Activated naive CD4-positive, alpha-beta T cell treated with anti-CD3 and anti-CD28 coated beads, Interleukin-2, amount 10 ng/mL, durations not matched to agents 7 days and 5 days (primary cell): ENCODE data around the gene IGSF6.
"Not testable (repeated sequence)": the region's sequence is repeated elsewhere in the genome, so short reads cannot be mapped to it uniquely, and the experiment has no call there.

Experiments
- CTCF ChIA-PET: fragments of 350-600 bp; sonication (Branson Sonifier 250); formaldehyde crosslinking; loops from one replicate; lab custom pipeline; 2021; ENCODE audit warnings: antibody characterized with exemption; lab: Charles Lee
- DNase-seq: peaks from one replicate; pipeline ENCODE4 v3.0.0-alpha.2; 2020
- H3K27ac Mint-ChIP-seq: one replicate; pipeline ENCODE4 v1.8.0; 2021; ENCODE audit warnings: mild to moderate bottlenecking, moderate library complexity, mixed read lengths
- H3K27me3 Mint-ChIP-seq: one replicate; pipeline ENCODE4 v1.8.0; 2021; ENCODE audit warnings: mild to moderate bottlenecking, mixed read lengths
- H3K36me3 Mint-ChIP-seq: one replicate; pipeline ENCODE4 v1.8.0; 2021; ENCODE audit warnings: mixed read lengths
- H3K4me1 Mint-ChIP-seq: one replicate; pipeline ENCODE4 v1.8.0; 2021; ENCODE audit warnings: mixed read lengths
- H3K4me3 Mint-ChIP-seq: one replicate; pipeline ENCODE4 v1.8.0; 2021; ENCODE audit warnings: mild to moderate bottlenecking, moderate library complexity, mixed read lengths
- H3K9me3 Mint-ChIP-seq: one replicate; pipeline ENCODE4 v1.8.0; 2021; ENCODE audit warnings: mixed read lengths

Gene IGSF6

DNA sequence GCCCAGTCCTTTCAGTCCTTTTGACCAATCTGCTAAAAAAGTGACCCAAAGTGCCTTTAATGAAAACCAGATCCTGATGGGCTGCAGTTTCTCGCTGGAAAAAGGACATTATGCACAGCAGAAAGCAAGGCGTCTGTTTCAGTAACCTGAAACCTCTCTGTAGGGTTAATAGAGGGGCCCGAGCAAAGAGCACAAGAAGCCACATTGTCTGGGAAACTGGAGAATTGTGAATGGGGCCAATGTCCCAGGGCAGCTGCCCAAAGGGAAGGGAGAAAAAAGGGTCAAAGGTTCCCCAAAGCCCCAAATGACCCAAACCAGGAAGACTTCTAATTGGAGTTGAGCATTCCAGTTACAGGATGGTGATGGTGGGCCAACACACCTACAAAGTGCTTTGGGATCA lies 14.4 kb upstream of the IGSF6 start:
- H3K36me3 Mint-ChIP-seq, result no peaks in the 10 kb centered on the region
- no peak overlapping the region for H3K4me3 Mint-ChIP-seq
- H3K4me1 Mint-ChIP-seq, result peaks cover 8% of the 10 kb centered on the region
- DNase-seq, result no peak
- no peak overlapping the region for H3K27ac Mint-ChIP-seq
- CTCF ChIA-PET, result interaction anchor here (0.6 to 1.9 kb wide), 3 partner anchors 9 to 731 kb away, joined by 3 to 6 read pairs (median 3); no protein-coding TSS in a partner anchor
- H3K9me3 Mint-ChIP-seq, result no peaks in the 10 kb centered on the region
- H3K27me3 Mint-ChIP-seq, result peaks cover 47% of the 10 kb centered on the region

DNA sequence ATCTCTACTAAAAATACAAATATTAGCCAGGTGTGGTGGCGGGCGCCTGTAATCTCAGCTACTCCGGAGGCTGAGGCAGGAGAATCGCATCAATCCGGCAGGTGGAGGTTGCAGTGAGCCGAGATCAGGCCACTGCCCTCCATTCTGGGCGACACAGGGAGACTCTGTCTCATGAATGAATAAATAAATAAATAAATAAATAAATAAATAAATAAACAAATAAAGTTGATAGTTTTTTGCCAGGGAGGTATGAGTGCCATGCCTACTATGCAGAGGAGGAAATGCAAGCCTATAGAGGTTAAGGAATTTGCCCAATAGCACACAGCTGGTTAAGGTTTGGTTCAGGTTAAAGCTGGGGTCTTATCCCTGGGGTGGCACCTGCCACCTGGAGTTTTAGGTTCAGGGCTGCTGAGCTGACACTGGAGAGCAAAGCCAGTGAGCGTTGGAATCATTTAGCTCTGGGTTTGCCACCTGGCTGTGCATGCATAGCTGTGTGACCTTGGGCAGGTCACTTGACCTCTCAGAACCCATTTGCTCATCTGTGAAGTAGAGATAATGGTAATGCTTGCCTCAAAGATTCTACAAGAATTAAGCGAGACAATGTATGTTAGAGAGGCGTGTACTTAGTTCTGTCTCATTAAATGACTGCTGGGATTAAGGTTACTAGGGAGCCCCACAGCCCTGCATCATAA lies 12.5 kb upstream of the IGSF6 start:
- Mint-ChIP-seq H3K27me3 (peaks cover 43% of the 10 kb centered on the region), H3K36me3 (no peaks in the 10 kb centered on the region), H3K9me3 (no peaks in the 10 kb centered on the region), H3K4me1 (peaks cover 19% of the 10 kb centered on the region), H3K27ac (no peak overlapping the region), H3K4me3 (no peak overlapping the region)
- CTCF ChIA-PET, result interaction anchor here (1.3 to 1.9 kb wide), 2 partner anchors 8 to 19 kb away, joined by 5 to 6 read pairs; no protein-coding TSS in a partner anchor
- DNase-seq, result no peak

- Mint-ChIP-seq H3K27ac (no peak within 1 kb of the TSS), H3K4me3 (peak within 1 kb of the TSS; percentile 39), H3K27me3 (peaks cover 43% of the 10 kb centered on the region), H3K9me3 (no peaks in the 10 kb centered on the region), H3K36me3 (no peaks in the 10 kb centered on the region), H3K4me1 (peaks cover 22% of the 10 kb centered on the region)
- DNase-seq, result peak; percentile 47
- CTCF ChIA-PET, result no interaction called here
These were observed 11.7 kb upstream of the IGSF6 start, which contains the start of gene OTOA for GRCh38 chr16:21663889-21664647. Gene OTOA, plus strand, starts transcription at chr16:21663968. Its CDS starts 14,547 bp downstream, at chr16:21678515.

- DNase-seq, result no peak
- Mint-ChIP-seq H3K9me3 (no peaks in the 10 kb centered on the region), H3K27ac (no peak overlapping the region), H3K4me3 (no peak overlapping the region), H3K4me1 (peaks cover 47% of the 10 kb centered on the region), H3K27me3 (peaks cover 17% of the 10 kb centered on the region), H3K36me3 (peaks cover 13% of the 10 kb centered on the region)
- CTCF ChIA-PET, result interaction anchor here (0.5 to 1.3 kb wide), 3 partner anchors 9 to 50 kb away, joined by 3 to 4 read pairs (median 4); no protein-coding TSS in a partner anchor
These were observed 6.7 kb upstream of the IGSF6 start for GRCh38 chr16:21659124-21659523.

DNA sequence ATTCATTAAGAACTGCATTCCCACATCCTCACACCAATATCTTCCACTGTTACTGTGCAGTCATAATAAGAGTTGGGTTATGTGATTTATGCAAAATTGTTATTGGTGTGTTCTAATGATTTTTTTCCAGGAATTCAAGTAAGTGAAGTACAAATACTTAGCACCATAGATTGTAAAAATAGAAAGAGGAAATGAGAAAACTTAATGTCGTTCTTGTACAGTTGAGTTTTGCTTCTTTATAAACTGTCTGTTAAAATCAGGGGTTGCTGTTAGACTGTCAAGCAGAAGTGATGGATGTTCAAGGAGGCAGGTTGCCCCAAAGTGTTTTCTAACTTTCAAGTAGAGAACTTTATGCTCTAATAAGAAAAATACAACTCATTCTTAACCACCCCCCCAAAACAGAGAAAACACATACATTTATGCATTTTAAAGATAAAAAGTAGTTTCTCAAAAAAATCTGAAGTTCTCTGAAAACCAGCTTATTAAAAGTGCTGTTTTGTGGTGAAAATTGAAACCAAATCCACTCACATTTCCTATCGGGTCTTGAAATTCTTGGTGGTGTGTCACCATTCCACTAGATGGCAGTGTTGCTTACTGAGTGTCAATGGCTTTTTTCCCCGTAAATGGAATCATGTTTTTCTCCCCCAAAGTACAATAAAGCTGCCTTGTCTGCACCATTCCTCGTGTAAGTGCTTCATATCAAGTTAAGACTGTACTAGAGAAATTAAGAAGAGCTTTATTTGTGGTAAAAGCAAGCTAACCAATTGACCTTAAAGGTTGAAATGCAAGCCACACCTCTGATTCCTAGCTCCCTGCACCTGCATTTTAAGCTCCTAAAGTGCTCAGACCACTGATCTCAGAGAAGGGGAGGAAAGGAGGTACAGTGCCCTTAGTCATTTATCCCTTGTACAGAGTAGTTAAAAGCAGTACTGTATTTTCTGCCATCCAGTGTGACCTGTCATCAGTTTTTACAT lies 4.7 kb upstream of the IGSF6 start:
- peak; percentile 56 for DNase-seq
- Mint-ChIP-seq H3K9me3 (no peaks in the 10 kb centered on the region), H3K27ac (peak overlapping the region; percentile 7), H3K4me3 (no peak overlapping the region), H3K27me3 (no peaks in the 10 kb centered on the region), H3K36me3 (peaks cover 18% of the 10 kb centered on the region), H3K4me1 (peaks cover 50% of the 10 kb centered on the region)
- CTCF ChIA-PET, result interaction anchor here (0.6 to 2.7 kb wide), 30 partner anchors 9 to 531 kb away, joined by 3 to 59 read pairs (median 5); no protein-coding TSS in a partner anchor

DNA sequence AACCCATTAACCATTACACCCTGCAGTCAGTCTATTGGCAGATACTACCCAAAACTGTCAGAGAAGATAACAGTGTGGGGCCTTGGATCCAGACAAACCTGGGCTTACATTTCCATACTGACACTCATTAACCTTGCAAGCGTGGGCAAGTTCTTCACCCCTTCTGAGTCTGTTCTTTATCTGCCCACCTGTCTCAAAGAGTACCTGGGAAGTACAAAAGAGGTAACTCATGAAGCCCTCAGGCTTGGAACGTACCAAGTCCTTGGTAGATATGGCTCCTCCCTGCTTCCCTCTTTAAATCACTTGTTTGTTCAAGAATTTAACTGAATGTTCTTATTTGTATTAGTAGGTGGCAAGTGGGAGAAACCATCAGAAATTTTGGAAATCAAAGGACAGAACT lies 2.5 kb upstream of the IGSF6 start:
- no peak for DNase-seq
- Mint-ChIP-seq H3K27me3 (no peaks in the 10 kb centered on the region), H3K4me3 (no peak overlapping the region), H3K4me1 (peaks cover 44% of the 10 kb centered on the region), H3K9me3 (no peaks in the 10 kb centered on the region), H3K27ac (no peak overlapping the region), H3K36me3 (peaks cover 18% of the 10 kb centered on the region)
- CTCF ChIA-PET, result no interaction called here

- no peaks in the 10 kb centered on the region for H3K9me3 Mint-ChIP-seq
- H3K36me3 Mint-ChIP-seq, result peaks cover 18% of the 10 kb centered on the region
- H3K4me1 Mint-ChIP-seq, result peaks cover 43% of the 10 kb centered on the region
- DNase-seq, result no peak
- no peaks in the 10 kb centered on the region for H3K27me3 Mint-ChIP-seq
- no peak overlapping the region for H3K4me3 Mint-ChIP-seq
- H3K27ac Mint-ChIP-seq, result no peak overlapping the region
- CTCF ChIA-PET, result no interaction called here
These were observed 2.1 kb upstream of the IGSF6 start for GRCh38 chr16:21654466-21654865.

GRCh38 chr16:21653571-21653970 lies 1.2 kb upstream of the IGSF6 start:
- Mint-ChIP-seq H3K4me1 (peaks cover 45% of the 10 kb centered on the region), H3K36me3 (peaks cover 18% of the 10 kb centered on the region), H3K9me3 (no peaks in the 10 kb centered on the region), H3K27me3 (no peaks in the 10 kb centered on the region), H3K27ac (no peak overlapping the region), H3K4me3 (no peak overlapping the region)
- DNase-seq, result no peak
- CTCF ChIA-PET, result no interaction called here

GRCh38 chr16:21651515-21651914 lies 893 bp downstream of the IGSF6 start:
- CTCF ChIA-PET, result no interaction called here
- no peak for DNase-seq
- Mint-ChIP-seq H3K4me1 (peaks cover 46% of the 10 kb centered on the region), H3K9me3 (no peaks in the 10 kb centered on the region), H3K36me3 (peaks cover 22% of the 10 kb centered on the region), H3K4me3 (no peak overlapping the region), H3K27me3 (no peaks in the 10 kb centered on the region), H3K27ac (no peak overlapping the region)

- peaks cover 17% of the 10 kb centered on the region for H3K36me3 Mint-ChIP-seq
- peaks cover 49% of the 10 kb centered on the region for H3K4me1 Mint-ChIP-seq
- no peaks in the 10 kb centered on the region for H3K27me3 Mint-ChIP-seq
- CTCF ChIA-PET, result interaction anchor here (1.0 kb wide), 1 partner anchor 8 kb away, joined by 4 read pairs; no protein-coding TSS in a partner anchor
- H3K9me3 Mint-ChIP-seq, result no peaks in the 10 kb centered on the region
- DNase-seq, result no peak
- no peak overlapping the region for H3K27ac Mint-ChIP-seq
- no peak overlapping the region for H3K4me3 Mint-ChIP-seq
These were observed 1.9 kb downstream of the IGSF6 start for GRCh38 chr16:21650521-21650920.

GRCh38 chr16:21649826-21650406 lies 2.5 kb downstream of the IGSF6 start:
- H3K4me3 Mint-ChIP-seq, H3K9me3 Mint-ChIP-seq, H3K27ac Mint-ChIP-seq, H3K27me3 Mint-ChIP-seq, DNase-seq: not testable (repeated sequence)
- Mint-ChIP-seq H3K36me3 (peaks cover 17% of the 10 kb centered on the region), H3K4me1 (peaks cover 55% of the 10 kb centered on the region)
- CTCF ChIA-PET, result interaction anchor here (1.0 kb wide), 1 partner anchor 9 kb away, joined by 4 read pairs; no protein-coding TSS in a partner anchor

DNA sequence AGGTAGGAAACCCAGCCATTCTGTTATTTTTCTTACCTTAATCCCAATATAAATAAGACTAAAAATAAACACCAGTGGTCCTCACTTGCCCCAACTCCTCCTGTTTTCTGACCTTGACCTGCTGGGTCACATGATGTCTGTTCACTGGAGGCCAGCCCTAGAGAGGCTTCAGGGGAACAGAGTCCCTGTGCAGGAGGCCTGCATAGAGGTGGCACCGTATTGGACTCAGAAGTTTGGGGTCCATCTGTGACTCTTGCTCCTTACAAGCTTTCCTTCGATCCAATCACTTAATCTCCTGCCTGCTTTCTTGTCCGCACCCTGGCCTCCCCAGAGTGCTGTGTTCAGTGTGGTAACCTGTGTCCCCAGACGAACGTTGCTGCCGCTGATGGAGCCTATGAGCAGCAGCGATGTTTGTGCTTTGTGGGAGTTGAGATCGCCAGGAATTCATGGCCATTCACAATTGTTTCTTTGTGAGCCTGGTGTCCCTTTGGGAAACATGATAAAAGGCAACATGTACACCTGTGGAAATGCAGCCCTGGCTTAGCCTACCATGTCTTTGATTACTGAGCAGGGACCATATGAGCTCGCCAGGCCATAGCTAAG lies 4.7 kb downstream of the IGSF6 start:
- peak overlapping the region; percentile 23 for H3K4me3 Mint-ChIP-seq
- peaks cover 62% of the 10 kb centered on the region for H3K4me1 Mint-ChIP-seq
- H3K27ac Mint-ChIP-seq, result peak overlapping the region; percentile 95
- H3K27me3 Mint-ChIP-seq, result no peaks in the 10 kb centered on the region
- DNase-seq, result no peak
- no peaks in the 10 kb centered on the region for H3K9me3 Mint-ChIP-seq
- H3K36me3 Mint-ChIP-seq, result peaks cover 17% of the 10 kb centered on the region
- CTCF ChIA-PET, result interaction anchor here (1.4 to 2.3 kb wide), 2 partner anchors 10 to 47 kb away, joined by 3 to 15 read pairs; no protein-coding TSS in a partner anchor
